Parathyroid adenoma (tissue), 2 donors: ENCODE results near the gene TGM2.

Experiments
- H2AFZ ChIP-seq: fragments of 300-600 bp; sonication (generic); one replicate; pipeline ENCODE4 v1.7.0; 2017; ENCODE audit warnings: antibody characterized with exemption, mild to moderate bottlenecking
- H3K27ac ChIP-seq: fragments of 300-600 bp; sonication (generic); one replicate; pipeline ENCODE4 v1.7.0; 2017
- H3K27me3 ChIP-seq: fragments of 300-600 bp; sonication (generic); one replicate; pipeline ENCODE4 v1.7.0; 2017; ENCODE audit warnings: low read length; ENCODE audit not compliant: control insufficient read depth, insufficient read depth
- H3K36me3 ChIP-seq: fragments of 300-600 bp; sonication (generic); one replicate; pipeline ENCODE4 v1.7.0; 2017; ENCODE audit warnings: low read length; ENCODE audit not compliant: control insufficient read depth, insufficient read depth
- H3K4me1 ChIP-seq: fragments of 300-600 bp; sonication (generic); one replicate; pipeline ENCODE4 v1.7.0; 2017; ENCODE audit warnings: control low read depth
- H3K4me2 ChIP-seq: fragments of 300-600 bp; sonication (generic); one replicate; pipeline ENCODE4 v1.7.0; 2017; ENCODE audit warnings: low read length
- H3K4me3 ChIP-seq: fragments of 300-600 bp; sonication (generic); one replicate; pipeline ENCODE4 v1.7.0; 2017; ENCODE audit warnings: low read depth, low read length
- H3K79me2 ChIP-seq: fragments of 300-600 bp; sonication (generic); one replicate; pipeline ENCODE4 v1.7.0; 2017; ENCODE audit warnings: control low read depth
- H3K9ac ChIP-seq: fragments of 300-600 bp; sonication (generic); one replicate; pipeline ENCODE4 v1.7.0; 2017; ENCODE audit warnings: mild to moderate bottlenecking
- H3K9me3 ChIP-seq: fragments of 300-600 bp; sonication (generic); one replicate; pipeline ENCODE4 v1.7.0; 2017; ENCODE audit warnings: low read length; ENCODE audit not compliant: control insufficient read depth
- TF ChIP-seq, protein P1 (sequence below): fragments of 300-600 bp; sonication (generic); IDR thresholded peaks from one replicate; pipeline ENCODE4 v1.7.0; 2017; ENCODE audit warnings: antibody characterized with exemption, mild to moderate bottlenecking
- donor health status: primary hyperparathyroidism.

TGM2 gene

DNA sequence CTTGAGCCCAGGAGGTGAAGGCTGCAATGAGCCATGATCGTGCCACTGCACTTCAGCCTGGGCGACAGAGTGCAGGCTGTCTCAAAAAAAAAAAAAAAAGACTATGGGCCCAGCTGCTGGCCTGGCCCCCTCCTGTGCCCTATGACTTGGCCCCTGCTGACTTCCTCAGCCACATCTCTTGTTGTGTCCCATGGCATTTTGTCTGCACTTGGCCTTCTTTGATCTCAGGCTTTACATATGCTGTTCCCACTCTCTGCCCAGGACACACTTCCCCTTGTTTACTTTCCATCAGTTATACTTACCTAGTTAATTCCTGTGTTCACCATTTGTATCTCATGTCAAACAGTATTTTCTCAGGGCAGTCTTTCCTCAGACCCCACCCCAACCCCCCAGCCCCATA, 87.0 kb downstream of the TGM2 start:
- no peak overlapping the region for H3K4me2 ChIP-seq
- no peaks in the 10 kb centered on the region for H3K36me3 ChIP-seq
- TF ChIP-seq, protein P1, sequence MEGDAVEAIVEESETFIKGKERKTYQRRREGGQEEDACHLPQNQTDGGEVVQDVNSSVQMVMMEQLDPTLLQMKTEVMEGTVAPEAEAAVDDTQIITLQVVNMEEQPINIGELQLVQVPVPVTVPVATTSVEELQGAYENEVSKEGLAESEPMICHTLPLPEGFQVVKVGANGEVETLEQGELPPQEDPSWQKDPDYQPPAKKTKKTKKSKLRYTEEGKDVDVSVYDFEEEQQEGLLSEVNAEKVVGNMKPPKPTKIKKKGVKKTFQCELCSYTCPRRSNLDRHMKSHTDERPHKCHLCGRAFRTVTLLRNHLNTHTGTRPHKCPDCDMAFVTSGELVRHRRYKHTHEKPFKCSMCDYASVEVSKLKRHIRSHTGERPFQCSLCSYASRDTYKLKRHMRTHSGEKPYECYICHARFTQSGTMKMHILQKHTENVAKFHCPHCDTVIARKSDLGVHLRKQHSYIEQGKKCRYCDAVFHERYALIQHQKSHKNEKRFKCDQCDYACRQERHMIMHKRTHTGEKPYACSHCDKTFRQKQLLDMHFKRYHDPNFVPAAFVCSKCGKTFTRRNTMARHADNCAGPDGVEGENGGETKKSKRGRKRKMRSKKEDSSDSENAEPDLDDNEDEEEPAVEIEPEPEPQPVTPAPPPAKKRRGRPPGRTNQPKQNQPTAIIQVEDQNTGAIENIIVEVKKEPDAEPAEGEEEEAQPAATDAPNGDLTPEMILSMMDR, result no peak
- no peak overlapping the region for H3K4me3 ChIP-seq
- no peaks in the 10 kb centered on the region for H3K27me3 ChIP-seq
- H2AFZ ChIP-seq, result no peak overlapping the region
- no peaks in the 10 kb centered on the region for H3K9me3 ChIP-seq
- H3K9ac ChIP-seq, result no peak overlapping the region
- H3K4me1 ChIP-seq, result peaks cover 24% of the 10 kb centered on the region
- H3K79me2 ChIP-seq, result peaks cover 24% of the 10 kb centered on the region
- no peak overlapping the region for H3K27ac ChIP-seq
